LNCaP clone FGC (cell line): ENCODE results near the gene TIGAR.

Experiments
- DNase-seq: peaks from one replicate; pipeline ENCODE4 v3.0.0-alpha.2; 2011; ENCODE audit warnings: low read depth
- H3K4me3 ChIP-seq: 2 replicates; pipeline ENCODE4 v1.5.1; 2011; ENCODE audit warnings: mild to moderate bottlenecking, low read depth, low read length, control low read depth
- TF ChIP-seq, protein P1 (sequence below): IDR thresholded peaks from 2 replicates; pipeline ENCODE4 v1.5.1; 2012; ENCODE audit warnings: mild to moderate bottlenecking; ENCODE audit not compliant: control insufficient read depth, insufficient read depth; ENCODE audit errors: extremely low read depth

TIGAR gene, protein sequence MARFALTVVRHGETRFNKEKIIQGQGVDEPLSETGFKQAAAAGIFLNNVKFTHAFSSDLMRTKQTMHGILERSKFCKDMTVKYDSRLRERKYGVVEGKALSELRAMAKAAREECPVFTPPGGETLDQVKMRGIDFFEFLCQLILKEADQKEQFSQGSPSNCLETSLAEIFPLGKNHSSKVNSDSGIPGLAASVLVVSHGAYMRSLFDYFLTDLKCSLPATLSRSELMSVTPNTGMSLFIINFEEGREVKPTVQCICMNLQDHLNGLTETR

DNA sequence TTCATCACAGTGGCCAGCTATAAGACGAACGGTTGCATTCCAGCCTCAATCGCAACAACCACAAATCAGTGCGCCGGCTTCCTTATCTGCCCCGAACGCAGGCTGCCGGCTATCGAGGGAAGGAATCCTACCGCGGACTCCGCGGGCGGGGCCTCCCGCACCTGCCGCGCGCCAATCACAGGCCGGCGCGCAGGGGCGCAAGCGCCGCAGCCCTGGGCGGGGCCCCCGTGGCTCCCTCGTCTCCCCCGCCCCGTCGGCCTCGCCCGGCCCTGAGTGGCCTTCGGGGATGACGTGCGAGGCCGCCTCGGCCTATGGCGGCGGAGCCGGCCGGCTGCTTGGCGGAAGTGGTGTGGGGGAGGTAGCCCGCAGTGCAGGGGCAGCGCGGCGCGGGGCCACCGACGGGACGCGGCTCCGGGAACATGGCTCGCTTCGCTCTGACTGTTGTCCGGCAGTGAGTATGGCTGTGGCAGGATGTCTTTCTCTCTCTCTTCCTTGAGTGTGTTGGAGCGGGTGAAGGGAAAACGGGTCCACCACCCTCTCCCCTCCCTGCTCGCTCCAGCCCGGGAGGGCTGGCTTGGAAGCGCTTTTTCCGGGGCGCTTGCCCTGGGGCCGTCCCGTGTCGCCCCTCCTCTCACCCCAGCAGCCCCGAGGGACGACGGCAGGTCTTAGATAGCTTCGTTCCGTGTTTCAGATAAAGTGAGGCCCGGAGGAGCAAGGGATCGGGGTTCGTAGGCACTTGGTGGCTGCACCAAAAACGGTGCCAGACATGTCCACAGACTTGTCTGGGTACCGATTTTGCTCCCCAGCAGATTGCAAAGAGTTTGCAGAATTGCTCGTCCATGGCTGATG lies at the start of gene TIGAR:
TIGAR (plus strand) TSS at position 361 of the 849 bp plus-strand sequence; CDS start at position 420, 59 bp downstream.
- TF ChIP-seq, protein P1, sequence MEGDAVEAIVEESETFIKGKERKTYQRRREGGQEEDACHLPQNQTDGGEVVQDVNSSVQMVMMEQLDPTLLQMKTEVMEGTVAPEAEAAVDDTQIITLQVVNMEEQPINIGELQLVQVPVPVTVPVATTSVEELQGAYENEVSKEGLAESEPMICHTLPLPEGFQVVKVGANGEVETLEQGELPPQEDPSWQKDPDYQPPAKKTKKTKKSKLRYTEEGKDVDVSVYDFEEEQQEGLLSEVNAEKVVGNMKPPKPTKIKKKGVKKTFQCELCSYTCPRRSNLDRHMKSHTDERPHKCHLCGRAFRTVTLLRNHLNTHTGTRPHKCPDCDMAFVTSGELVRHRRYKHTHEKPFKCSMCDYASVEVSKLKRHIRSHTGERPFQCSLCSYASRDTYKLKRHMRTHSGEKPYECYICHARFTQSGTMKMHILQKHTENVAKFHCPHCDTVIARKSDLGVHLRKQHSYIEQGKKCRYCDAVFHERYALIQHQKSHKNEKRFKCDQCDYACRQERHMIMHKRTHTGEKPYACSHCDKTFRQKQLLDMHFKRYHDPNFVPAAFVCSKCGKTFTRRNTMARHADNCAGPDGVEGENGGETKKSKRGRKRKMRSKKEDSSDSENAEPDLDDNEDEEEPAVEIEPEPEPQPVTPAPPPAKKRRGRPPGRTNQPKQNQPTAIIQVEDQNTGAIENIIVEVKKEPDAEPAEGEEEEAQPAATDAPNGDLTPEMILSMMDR, result no peak
- DNase-seq, result peak; percentile 75
- peak within 1 kb of the TSS; percentile 89 for H3K4me3 ChIP-seq

DNA sequence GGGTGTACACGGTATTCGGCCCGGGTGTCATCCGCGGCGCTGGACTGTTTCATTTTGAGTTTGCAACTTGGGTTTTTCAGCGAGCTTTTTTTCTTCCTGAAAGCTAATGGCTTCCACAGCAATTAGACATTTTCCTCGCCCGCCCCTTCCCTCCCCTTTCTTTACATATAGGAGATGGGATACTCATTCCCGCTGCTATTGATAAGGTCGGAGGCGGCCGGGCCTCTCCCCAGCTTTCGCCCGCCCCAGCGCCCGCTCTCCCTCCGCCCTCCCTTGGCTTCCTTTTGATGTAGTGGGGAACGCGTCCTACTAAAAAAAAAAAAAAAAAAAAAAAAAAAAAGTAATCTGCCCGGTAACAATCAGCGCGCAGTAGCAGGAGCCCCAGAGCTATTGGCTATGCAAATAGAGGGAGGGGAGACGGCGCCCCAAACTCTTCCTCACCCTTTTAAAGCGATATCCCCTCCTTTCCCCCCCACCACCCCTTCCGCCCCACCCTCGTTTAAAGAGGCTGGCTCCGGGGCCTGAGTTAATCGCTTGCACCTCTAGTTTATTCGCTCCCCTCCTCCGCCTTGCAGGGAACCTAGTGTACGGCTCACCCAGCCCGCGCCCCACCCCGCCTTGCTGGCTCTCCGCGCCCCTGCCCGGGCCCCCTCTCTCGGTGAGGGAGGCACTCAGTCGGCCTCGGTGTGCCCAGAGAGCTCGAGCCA lies 49.1 kb upstream of the TIGAR start:
- peak overlapping the region; percentile 0; the same call in 1 of the 2 replicates for H3K4me3 ChIP-seq
- TF ChIP-seq, protein P1, result no peak
- DNase-seq, result no peak

DNA sequence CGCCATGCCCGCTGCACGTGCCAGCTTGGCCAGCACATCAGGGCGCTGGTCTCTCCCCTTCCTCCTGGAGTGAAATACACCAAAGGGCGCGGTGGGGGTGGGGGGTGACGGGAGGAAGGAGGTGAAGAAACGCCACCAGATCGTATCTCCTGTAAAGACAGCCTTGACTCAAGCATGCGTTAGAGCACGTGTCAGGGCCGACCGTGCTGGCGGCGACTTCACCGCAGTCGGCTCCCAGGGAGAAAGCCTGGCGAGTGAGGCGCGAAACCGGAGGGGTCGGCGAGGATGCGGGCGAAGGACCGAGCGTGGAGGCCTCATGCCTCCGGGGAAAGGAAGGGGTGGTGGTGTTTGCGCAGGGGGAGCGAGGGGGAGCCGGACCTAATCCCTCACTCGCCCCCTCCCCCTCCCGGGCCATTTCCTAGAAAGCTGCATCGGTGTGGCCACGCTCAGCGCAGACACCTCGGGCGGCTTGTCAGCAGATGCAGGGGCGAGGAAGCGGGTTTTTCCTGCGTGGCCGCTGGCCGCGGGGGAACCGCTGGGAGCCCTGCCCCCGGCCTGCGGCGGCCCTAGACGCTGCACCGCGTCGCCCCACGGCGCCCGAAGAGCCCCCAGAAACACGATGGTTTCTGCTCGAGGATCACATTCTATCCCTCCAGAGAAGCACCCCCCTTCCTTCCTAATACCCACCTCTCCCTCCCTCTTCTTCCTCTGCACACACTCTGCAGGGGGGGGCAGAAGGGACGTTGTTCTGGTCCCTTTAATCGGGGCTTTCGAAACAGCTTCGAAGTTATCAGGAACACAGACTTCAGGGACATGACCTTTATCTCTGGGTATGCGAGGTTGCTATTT lies 48.4 kb upstream of the TIGAR start:
- TF ChIP-seq, protein P1, result no peak
- H3K4me3 ChIP-seq, result no peak overlapping the region
- no peak for DNase-seq

DNA sequence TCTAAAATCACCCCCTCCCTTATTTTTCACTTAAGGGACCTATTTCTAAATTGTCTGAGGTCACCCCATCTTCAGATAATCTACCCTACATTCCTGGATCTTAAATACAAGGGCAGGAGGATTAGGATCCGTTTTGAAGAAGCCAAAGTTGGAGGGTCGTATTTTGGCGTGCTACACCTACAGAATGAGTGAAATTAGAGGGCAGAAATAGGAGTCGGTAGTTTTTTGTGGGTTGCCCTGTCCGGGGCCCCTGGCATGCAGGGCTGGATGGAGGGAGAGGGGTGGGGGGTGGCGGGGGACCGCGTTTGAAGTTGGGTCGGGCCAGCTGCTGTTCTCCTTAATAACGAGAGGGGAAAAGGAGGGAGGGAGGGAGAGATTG lies 47.8 kb upstream of the TIGAR start:
- TF ChIP-seq, protein P1, result no peak
- H3K4me3 ChIP-seq, result no peak overlapping the region

DNA sequence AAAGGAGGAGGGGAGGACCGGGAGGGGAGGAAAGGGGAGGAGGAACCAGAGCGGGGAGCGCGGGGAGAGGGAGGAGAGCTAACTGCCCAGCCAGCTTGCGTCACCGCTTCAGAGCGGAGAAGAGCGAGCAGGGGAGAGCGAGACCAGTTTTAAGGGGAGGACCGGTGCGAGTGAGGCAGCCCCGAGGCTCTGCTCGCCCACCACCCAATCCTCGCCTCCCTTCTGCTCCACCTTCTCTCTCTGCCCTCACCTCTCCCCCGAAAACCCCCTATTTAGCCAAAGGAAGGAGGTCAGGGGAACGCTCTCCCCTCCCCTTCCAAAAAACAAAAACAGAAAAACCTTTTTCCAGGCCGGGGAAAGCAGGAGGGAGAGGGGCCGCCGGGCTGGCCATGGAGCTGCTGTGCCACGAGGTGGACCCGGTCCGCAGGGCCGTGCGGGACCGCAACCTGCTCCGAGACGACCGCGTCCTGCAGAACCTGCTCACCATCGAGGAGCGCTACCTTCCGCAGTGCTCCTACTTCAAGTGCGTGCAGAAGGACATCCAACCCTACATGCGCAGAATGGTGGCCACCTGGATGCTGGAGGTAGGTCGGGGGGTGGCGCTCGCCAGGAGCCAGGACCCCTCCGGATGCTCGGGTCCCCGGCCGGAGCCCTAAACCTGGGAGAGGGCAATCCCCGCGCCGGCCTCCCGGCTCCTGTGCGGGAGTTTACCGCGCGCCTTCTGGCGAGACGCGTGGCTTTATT lies 47.2 kb upstream of the TIGAR start, which contains the start of gene CCND2:
CCND2 (plus strand) TSS at position 111 of the 744 bp plus-strand sequence; CDS start at position 390, 279 bp downstream.
- DNase-seq, result no peak
- TF ChIP-seq, protein P1, result no peak
- no peak within 1 kb of the TSS for H3K4me3 ChIP-seq

More for the DNA sequence above, 47.8 kb upstream of the TIGAR start:
- DNase-seq, result no peak
